Thymus (tissue), 11 donors: ENCODE results near the gene MYO19. TPM values are rescaled to one million over a fixed set of nuclear protein-coding genes. Genes with fewer than 3 reads are reported as not detected.
"Not testable (repeated sequence)": the region's sequence is repeated elsewhere in the genome, so short reads cannot be mapped to it uniquely, and the experiment has no call there.

ENCODE experiments used
- DNase-seq, 9 donors: peaks; one replicate each; pipeline ENCODE4 v3.0.0-alpha.2; 2013; ENCODE audit warnings: low spot score in 9 of 9, low read depth in 6 of 9, missing footprints in 1 of 9
- H3K27ac ChIP-seq, 2 donors: one replicate each; pipeline ENCODE4 v1.5.1; 2013; ENCODE audit warnings: control low read depth in 1 of 2, low read depth in 1 of 2, low read length in 1 of 2, mild to moderate bottlenecking in 1 of 2, moderate library complexity in 1 of 2
- H3K27me3 ChIP-seq, 2 donors: one replicate each; pipeline ENCODE4 v1.5.1; 2013; ENCODE audit warnings: low read length in 1 of 2; ENCODE audit not compliant: control insufficient read depth in 2 of 2, insufficient read depth in 1 of 2
- H3K36me3 ChIP-seq, 2 donors: one replicate each; pipeline ENCODE4 v1.5.1; 2013; ENCODE audit warnings: low read length in 1 of 2, mild to moderate bottlenecking in 1 of 2, moderate library complexity in 1 of 2; ENCODE audit not compliant: control insufficient read depth in 2 of 2, insufficient read depth in 2 of 2
- H3K4me1 ChIP-seq, 2 donors: one replicate each; pipeline ENCODE4 v1.5.1; 2013; ENCODE audit warnings: low read length in 2 of 2; ENCODE audit not compliant: control insufficient read depth in 2 of 2, insufficient read depth in 2 of 2
- H3K4me3 ChIP-seq, 2 donors: one replicate each; pipeline ENCODE4 v1.5.1; 2013; ENCODE audit warnings: low read length in 2 of 2, control low read depth in 1 of 2, mild to moderate bottlenecking in 1 of 2
- H3K9me3 ChIP-seq, 2 donors: one replicate each; pipeline ENCODE4 v1.5.1; 2013; ENCODE audit warnings: low read length in 1 of 2, mild to moderate bottlenecking in 1 of 2; ENCODE audit not compliant: control insufficient read depth in 2 of 2, insufficient read depth in 1 of 2
- WGBS: extraction: QIAGEN DNeasy Blood & Tissue Kit; methylation state at CpG from one replicate; pipeline ENCODE4 v1.1.7; 2013; 5-methylcytosine and 5-hydroxymethylcytosine counted together
- polyA plus RNA-seq: library from polyadenylated mRNA; stranded (reverse); fragments of 200-250 nt; gene quantifications from one replicate; pipeline ENCODE4 v1.2.3, GENCODE V29; 2013
- total RNA-seq: library from RNA; stranded (reverse); fragments of 120-200 nt; gene quantifications from one replicate; pipeline ENCODE4 v1.2.4, GENCODE V29; 2013
- donor health status: healthy.

MYO19 gene
- total and polyA plus RNA-seq, 2 donors = 24.0 to 27.6 TPM

- Histone ChIP-seq H3K27ac (no peak overlapping the region), H3K36me3 (no peaks in the 10 kb centered on the region), H3K9me3 (peaks cover 0 to 7% of the 10 kb centered on the region in 2 donors), H3K4me3 (no peak overlapping the region), H3K4me1 (no peaks in the 10 kb centered on the region), H3K27me3 (peaks cover 5 to 35% of the 10 kb centered on the region in 2 donors)
- DNase-seq = peak in 6 of 9 donors; percentile 26 to 64 (median 41)
- WGBS = 20% methylated on average over 54 of the region's 54 CpGs
Measured at GRCh38 chr17:36463916-36464764, 70.5 kb downstream of the MYO19 start.

DNA sequence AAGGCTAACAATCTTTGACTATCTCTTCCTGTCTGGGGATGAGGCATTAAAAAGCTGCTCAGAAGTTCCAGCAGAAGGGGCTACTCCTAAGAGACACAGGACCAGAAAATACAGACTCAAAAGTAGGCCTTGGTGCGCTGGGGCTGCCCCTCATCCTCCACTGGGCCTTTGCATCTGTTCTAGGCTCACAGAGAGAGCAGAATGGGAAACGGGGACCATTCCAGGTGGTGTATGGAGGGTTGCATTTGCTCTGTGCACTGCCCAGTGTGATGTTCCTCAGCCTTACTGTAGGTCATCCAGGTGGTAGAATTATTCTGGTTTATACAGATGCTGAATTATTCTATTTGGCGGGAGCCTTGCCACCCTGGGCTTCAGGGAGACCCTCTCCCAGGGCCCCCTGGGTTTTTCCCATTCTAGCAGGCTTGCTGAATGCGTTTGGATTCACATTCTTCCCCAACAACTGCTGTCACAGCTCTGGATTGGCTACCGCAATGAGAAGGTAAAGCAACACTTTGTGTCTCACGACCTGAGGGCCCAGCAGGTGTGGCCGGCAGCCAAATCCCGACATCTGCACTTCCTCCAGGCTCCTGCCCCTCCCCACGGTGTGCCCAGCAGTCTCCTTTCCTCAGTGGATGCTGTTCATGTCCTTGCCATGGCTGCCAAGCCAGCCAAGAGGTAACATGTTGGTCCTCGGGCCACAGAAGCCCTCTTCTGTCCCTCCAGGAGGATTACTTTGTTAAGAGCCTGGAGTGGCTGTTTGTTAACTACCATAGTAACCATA lies 73.1 kb downstream of the MYO19 start:
- Histone ChIP-seq H3K4me3 (no peak overlapping the region), H3K36me3 (no peaks in the 10 kb centered on the region), H3K9me3 (peaks cover 0 to 7% of the 10 kb centered on the region in 2 donors), H3K27me3 (peaks cover 5 to 29% of the 10 kb centered on the region in 2 donors), H3K27ac (no peak overlapping the region), H3K4me1 (no peaks in the 10 kb centered on the region)
- 71% methylated on average over 10 of the region's 10 CpGs for WGBS
- no peak for DNase-seq

DNA sequence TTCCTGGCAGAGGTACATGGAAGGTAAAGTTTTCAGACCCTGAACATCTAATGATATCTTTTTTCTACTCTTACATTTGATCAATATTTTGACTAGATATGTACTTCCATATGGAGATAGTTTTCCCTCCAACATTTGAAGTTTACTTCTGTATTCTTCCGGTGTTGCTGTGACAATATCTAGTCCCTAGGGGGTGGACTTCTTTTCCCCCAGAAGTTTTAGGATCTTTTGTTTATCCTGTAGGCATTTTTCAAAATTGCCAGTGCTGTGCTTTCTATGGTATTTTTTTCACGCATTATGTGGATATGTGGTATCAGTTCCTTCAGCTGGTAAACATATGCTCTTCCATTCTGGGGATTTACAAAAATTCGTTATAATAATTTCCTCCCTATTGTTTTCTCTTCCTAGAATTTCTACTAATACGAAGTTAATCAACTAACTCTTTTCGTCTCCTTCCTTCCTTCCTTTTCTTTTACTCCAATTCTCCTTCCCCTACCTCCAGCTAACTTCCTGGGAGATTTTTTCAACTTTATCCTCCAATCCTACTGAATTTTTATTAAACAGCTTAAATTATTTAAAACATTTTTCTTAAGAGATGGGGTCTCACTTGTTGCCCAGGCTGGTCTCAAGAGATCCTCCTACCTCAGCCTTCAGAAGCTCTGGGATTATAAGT lies 74.3 kb downstream of the MYO19 start:
- Histone ChIP-seq H3K4me3 (no peak overlapping the region), H3K36me3 (no peaks in the 10 kb centered on the region), H3K9me3 (peaks cover 0 to 7% of the 10 kb centered on the region in 2 donors), H3K4me1 (no peaks in the 10 kb centered on the region), H3K27me3 (peaks cover 5 to 26% of the 10 kb centered on the region in 2 donors), H3K27ac (no peak overlapping the region)
- no peak for DNase-seq
- 69% methylated on average over 5 of the region's 5 CpGs for WGBS

DNA sequence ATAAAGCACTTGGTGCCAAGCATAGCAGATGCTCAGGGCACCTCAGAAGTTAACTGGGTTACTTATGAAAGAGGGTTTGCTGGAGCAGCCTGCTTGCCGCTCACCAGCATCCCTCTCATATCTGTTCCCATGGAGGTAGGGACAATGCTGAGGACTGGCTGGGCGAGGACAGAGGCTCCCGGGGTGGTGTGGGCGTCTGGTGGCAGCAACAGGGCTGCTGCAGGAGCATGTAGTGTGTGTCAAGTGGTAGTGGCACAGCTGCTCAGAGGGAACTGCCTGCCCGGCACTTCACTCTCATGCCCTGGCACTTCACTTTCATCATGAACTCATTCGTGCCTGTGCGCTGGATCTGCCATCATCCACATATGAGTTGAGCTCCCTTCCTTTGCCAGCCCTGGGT lies 75.1 kb downstream of the MYO19 start:
- 86% methylated on average over 7 of the region's 7 CpGs for WGBS
- Histone ChIP-seq H3K27ac (no peak overlapping the region), H3K36me3 (no peaks in the 10 kb centered on the region), H3K9me3 (peaks cover 0 to 6% of the 10 kb centered on the region in 2 donors), H3K4me1 (no peaks in the 10 kb centered on the region), H3K4me3 (no peak overlapping the region), H3K27me3 (peaks cover 1 to 18% of the 10 kb centered on the region in 2 donors)
- no peak for DNase-seq

GRCh38 chr17:36459045-36459444 lies 75.6 kb downstream of the MYO19 start:
- 98% methylated on average over 5 of the region's 5 CpGs for WGBS
- Histone ChIP-seq H3K27me3 (peaks cover 0 to 13% of the 10 kb centered on the region in 2 donors), H3K4me1 (no peaks in the 10 kb centered on the region), H3K27ac (no peak overlapping the region), H3K36me3 (no peaks in the 10 kb centered on the region), H3K9me3 (peaks cover 0 to under 1% of the 10 kb centered on the region in 2 donors), H3K4me3 (no peak overlapping the region)
- no peak for DNase-seq

GRCh38 chr17:36457701-36458100 lies 77.0 kb downstream of the MYO19 start:
- H3K27me3 ChIP-seq, DNase-seq, H3K27ac ChIP-seq, H3K9me3 ChIP-seq, H3K4me3 ChIP-seq, H3K36me3 ChIP-seq, H3K4me1 ChIP-seq: not testable (repeated sequence)
- 87% methylated on average over 6 of the region's 9 CpGs for WGBS

- H3K4me1 ChIP-seq, H3K4me3 ChIP-seq, H3K36me3 ChIP-seq, H3K9me3 ChIP-seq, DNase-seq, H3K27ac ChIP-seq, H3K27me3 ChIP-seq: not testable (repeated sequence)
- WGBS = 81% methylated on average over 9 of the region's 9 CpGs
Measured at GRCh38 chr17:36452888-36453287, 81.8 kb downstream of the MYO19 start.

DNA sequence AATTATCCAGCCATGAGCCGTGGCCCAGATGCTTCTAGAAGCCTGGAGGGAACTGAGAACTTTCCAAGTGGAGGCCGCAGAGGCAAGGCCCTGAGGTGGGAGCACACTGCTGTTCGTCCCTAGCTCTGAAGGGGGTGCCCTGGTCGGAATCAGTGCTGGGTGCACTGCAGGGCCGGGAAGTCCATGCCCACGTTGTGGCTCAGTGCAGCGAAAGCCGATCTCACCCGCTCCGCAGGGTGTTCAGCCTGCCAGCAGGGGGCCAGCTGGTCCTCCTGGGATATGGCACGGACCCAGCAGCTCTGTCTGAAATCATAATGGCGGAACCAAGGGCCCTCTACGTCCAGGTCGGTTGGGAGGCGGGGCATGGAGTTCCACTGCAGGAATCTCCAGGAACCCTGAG lies 84.7 kb downstream of the MYO19 start:
- H3K4me1 ChIP-seq, DNase-seq, H3K36me3 ChIP-seq, H3K27ac ChIP-seq, H3K9me3 ChIP-seq, H3K4me3 ChIP-seq, H3K27me3 ChIP-seq: not testable (repeated sequence)
- 67% methylated on average over 6 of the region's 15 CpGs for WGBS
